Measurements from ENCODE around the gene NOP14.
"Not testable (repeated sequence)": the region's sequence is repeated elsewhere in the genome, so short reads cannot be mapped to it uniquely, and the experiment has no call there.

Gene NOP14

GRCh38 chr4:2983715-2984114 lies 20.5 kb upstream of the NOP14 start:
- not testable (repeated sequence) for H3K9me3 ChIP-seq (ENCODE audit: control insufficient read depth, insufficient read depth, low read length); H3K27ac ChIP-seq (ENCODE audit: low read length); H3K27me3 ChIP-seq (ENCODE audit: control insufficient read depth, insufficient read depth, low read length); H3K4me3 ChIP-seq (ENCODE audit: low read length); H3K36me3 ChIP-seq (ENCODE audit: control insufficient read depth, insufficient read depth, low read length); DNase-seq (ENCODE audit: low read depth, low spot score); H3K4me1 ChIP-seq (ENCODE audit: control insufficient read depth, insufficient read depth, low read length)
- no CpG with 5 or more reads among the region's 7 CpGs for WGBS (ENCODE audit: insufficient coverage, insufficient read length)

DNA sequence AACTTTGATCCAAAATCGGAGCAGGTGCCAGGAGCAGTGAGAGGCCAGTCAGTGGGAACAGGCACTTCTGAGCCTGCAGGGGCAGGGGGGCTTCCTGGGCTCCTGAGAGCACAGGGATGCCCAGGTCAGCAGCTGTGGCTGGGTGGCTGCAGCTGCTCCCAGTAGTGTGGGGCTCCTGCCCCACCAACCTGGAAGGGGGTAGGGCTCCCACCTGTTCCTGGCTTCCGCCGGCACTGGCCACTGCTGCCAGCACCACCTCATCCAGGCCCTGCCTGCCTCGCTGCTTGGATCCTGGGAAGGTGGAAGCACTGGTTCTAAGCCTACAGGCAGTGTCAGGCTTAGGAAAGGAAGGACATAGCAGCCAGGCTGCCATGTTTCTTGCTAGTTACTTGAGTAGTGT lies 18.8 kb upstream of the NOP14 start:
- Histone ChIP-seq H3K9me3 (ENCODE audit: control insufficient read depth, insufficient read depth, low read length) (no peaks in the 10 kb centered on the region), H3K36me3 (ENCODE audit: control insufficient read depth, insufficient read depth, low read length) (no peaks in the 10 kb centered on the region), H3K27ac (ENCODE audit: low read length) (no peak overlapping the region), H3K27me3 (ENCODE audit: control insufficient read depth, insufficient read depth, low read length) (no peaks in the 10 kb centered on the region), H3K4me1 (ENCODE audit: control insufficient read depth, insufficient read depth, low read length) (no peaks in the 10 kb centered on the region), H3K4me3 (ENCODE audit: low read length) (no peak overlapping the region)
- no peak for DNase-seq (ENCODE audit: low read depth, low spot score)
- no CpG with 5 or more reads among the region's 4 CpGs for WGBS (ENCODE audit: insufficient coverage, insufficient read length)

- Histone ChIP-seq H3K4me1 (ENCODE audit: control insufficient read depth, insufficient read depth, low read length) (no peaks in the 10 kb centered on the region), H3K9me3 (ENCODE audit: control insufficient read depth, insufficient read depth, low read length) (no peaks in the 10 kb centered on the region), H3K4me3 (ENCODE audit: low read length) (no peak overlapping the region), H3K27ac (ENCODE audit: low read length) (no peak overlapping the region), H3K27me3 (ENCODE audit: control insufficient read depth, insufficient read depth, low read length) (no peaks in the 10 kb centered on the region), H3K36me3 (ENCODE audit: control insufficient read depth, insufficient read depth, low read length) (no peaks in the 10 kb centered on the region)
- WGBS (ENCODE audit: insufficient coverage, insufficient read length): no CpG with 5 or more reads among the region's 4 CpGs
- no peak for DNase-seq (ENCODE audit: low read depth, low spot score)
Observed at GRCh38 chr4:2981256-2981819, 18.1 kb upstream of the NOP14 start.

GRCh38 chr4:2977211-2978088 lies 14.2 kb upstream of the NOP14 start:
- Histone ChIP-seq H3K27ac (ENCODE audit: low read length) (no peak overlapping the region), H3K4me1 (ENCODE audit: control insufficient read depth, insufficient read depth, low read length) (no peaks in the 10 kb centered on the region), H3K9me3 (ENCODE audit: control insufficient read depth, insufficient read depth, low read length) (no peaks in the 10 kb centered on the region), H3K4me3 (ENCODE audit: low read length) (no peak overlapping the region), H3K27me3 (ENCODE audit: control insufficient read depth, insufficient read depth, low read length) (no peaks in the 10 kb centered on the region), H3K36me3 (ENCODE audit: control insufficient read depth, insufficient read depth, low read length) (no peaks in the 10 kb centered on the region)
- WGBS (ENCODE audit: insufficient coverage, insufficient read length): no CpG with 5 or more reads among the region's 14 CpGs
- DNase-seq (ENCODE audit: low read depth, low spot score): no peak

- no peaks in the 10 kb centered on the region for H3K27me3 ChIP-seq (ENCODE audit: control insufficient read depth, insufficient read depth, low read length)
- no CpG with 5 or more reads among the region's 3 CpGs for WGBS (ENCODE audit: insufficient coverage, insufficient read length)
- DNase-seq (ENCODE audit: low read depth, low spot score): no peak
- no peaks in the 10 kb centered on the region for H3K36me3 ChIP-seq (ENCODE audit: control insufficient read depth, insufficient read depth, low read length)
- no peaks in the 10 kb centered on the region for H3K4me1 ChIP-seq (ENCODE audit: control insufficient read depth, insufficient read depth, low read length)
- H3K4me3 ChIP-seq (ENCODE audit: low read length): no peak overlapping the region
- no peaks in the 10 kb centered on the region for H3K9me3 ChIP-seq (ENCODE audit: control insufficient read depth, insufficient read depth, low read length)
- no peak overlapping the region for H3K27ac ChIP-seq (ENCODE audit: low read length)
Observed at GRCh38 chr4:2971275-2971674, 8.1 kb upstream of the NOP14 start.

DNA sequence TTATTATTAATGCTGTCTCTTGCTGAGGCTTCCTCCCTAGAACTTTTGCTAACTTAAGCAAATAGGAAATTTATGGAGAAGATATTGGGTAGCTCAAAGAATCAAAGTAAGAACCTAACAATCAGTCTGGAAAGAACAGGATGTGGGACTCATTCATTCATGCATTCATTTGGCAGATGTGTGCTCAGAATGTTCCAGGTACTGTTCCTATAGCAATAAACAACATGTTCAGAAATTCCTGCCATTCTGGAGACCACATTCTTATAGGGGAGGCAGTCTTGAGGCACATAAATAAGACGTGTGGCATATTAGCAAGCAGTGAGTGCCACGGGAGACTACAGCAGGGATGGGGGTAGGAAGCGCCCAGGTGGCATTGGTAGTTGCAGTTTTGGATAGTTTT lies 5.2 kb upstream of the NOP14 start:
- Histone ChIP-seq H3K9me3 (ENCODE audit: control insufficient read depth, insufficient read depth, low read length) (no peaks in the 10 kb centered on the region), H3K36me3 (ENCODE audit: control insufficient read depth, insufficient read depth, low read length) (no peaks in the 10 kb centered on the region), H3K4me3 (ENCODE audit: low read length) (no peak overlapping the region), H3K27ac (ENCODE audit: low read length) (no peak overlapping the region), H3K27me3 (ENCODE audit: control insufficient read depth, insufficient read depth, low read length) (no peaks in the 10 kb centered on the region), H3K4me1 (ENCODE audit: control insufficient read depth, insufficient read depth, low read length) (no peaks in the 10 kb centered on the region)
- no peak for DNase-seq (ENCODE audit: low read depth, low spot score)
- WGBS (ENCODE audit: insufficient coverage, insufficient read length): no CpG with 5 or more reads among the region's 3 CpGs

GRCh38 chr4:2965262-2965661 lies 2.1 kb upstream of the NOP14 start:
- Histone ChIP-seq H3K9me3 (ENCODE audit: control insufficient read depth, insufficient read depth, low read length) (no peaks in the 10 kb centered on the region), H3K27ac (ENCODE audit: low read length) (no peak overlapping the region), H3K27me3 (ENCODE audit: control insufficient read depth, insufficient read depth, low read length) (no peaks in the 10 kb centered on the region), H3K36me3 (ENCODE audit: control insufficient read depth, insufficient read depth, low read length) (no peaks in the 10 kb centered on the region), H3K4me3 (ENCODE audit: low read length) (no peak overlapping the region), H3K4me1 (ENCODE audit: control insufficient read depth, insufficient read depth, low read length) (peaks cover 3% of the 10 kb centered on the region; the same call in 1 of the 2 replicates)
- no CpG with 5 or more reads among the region's 16 CpGs for WGBS (ENCODE audit: insufficient coverage, insufficient read length)
- DNase-seq (ENCODE audit: low read depth, low spot score): no peak

DNA sequence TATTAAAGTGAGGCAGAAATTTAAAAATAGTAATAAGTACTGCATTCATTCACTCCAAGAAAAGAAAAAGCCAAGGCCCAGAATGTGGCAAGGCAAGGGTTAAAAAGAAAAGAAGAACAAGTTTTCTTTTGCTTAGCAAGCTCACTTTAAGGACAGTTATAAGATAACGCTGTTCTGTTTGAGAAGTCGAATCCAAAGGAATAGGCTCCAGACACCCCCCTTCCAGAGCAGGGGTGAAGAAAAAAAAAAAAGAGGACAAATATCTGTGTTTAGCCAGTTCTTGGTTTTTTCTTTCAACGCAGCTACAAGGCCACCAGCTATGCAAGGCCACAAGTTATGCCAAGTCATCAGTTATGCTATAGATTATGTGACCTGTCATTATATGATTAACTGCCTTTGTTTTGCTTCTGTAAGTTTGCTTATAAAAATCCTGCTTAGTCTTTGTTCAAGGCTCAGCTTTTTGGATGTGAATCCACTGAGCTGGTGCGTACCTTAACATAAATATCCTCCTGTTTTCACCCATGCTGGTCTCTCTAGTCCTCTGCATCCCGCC lies 1.6 kb upstream of the NOP14 start:
- Histone ChIP-seq H3K9me3 (ENCODE audit: control insufficient read depth, insufficient read depth, low read length) (no peaks in the 10 kb centered on the region), H3K27ac (ENCODE audit: low read length) (no peak overlapping the region), H3K4me1 (ENCODE audit: control insufficient read depth, insufficient read depth, low read length) (peaks cover 3% of the 10 kb centered on the region; the same call in 1 of the 2 replicates), H3K27me3 (ENCODE audit: control insufficient read depth, insufficient read depth, low read length) (no peaks in the 10 kb centered on the region), H3K4me3 (ENCODE audit: low read length) (no peak overlapping the region), H3K36me3 (ENCODE audit: control insufficient read depth, insufficient read depth, low read length) (no peaks in the 10 kb centered on the region)
- no CpG with 5 or more reads among the region's 5 CpGs for WGBS (ENCODE audit: insufficient coverage, insufficient read length)
- no peak for DNase-seq (ENCODE audit: low read depth, low spot score)

GRCh38 chr4:2963966-2964471 lies 813 bp upstream of the NOP14 start:
- H3K27ac ChIP-seq (ENCODE audit: low read length): no peak overlapping the region
- no CpG with 5 or more reads among the region's 38 CpGs for WGBS (ENCODE audit: insufficient coverage, insufficient read length)
- peak overlapping the region; percentile 91; the same call in 1 of the 2 replicates for H3K4me3 ChIP-seq (ENCODE audit: low read length)
- peaks cover 3% of the 10 kb centered on the region; the same call in 1 of the 2 replicates for H3K4me1 ChIP-seq (ENCODE audit: control insufficient read depth, insufficient read depth, low read length)
- H3K27me3 ChIP-seq (ENCODE audit: control insufficient read depth, insufficient read depth, low read length): no peaks in the 10 kb centered on the region
- DNase-seq (ENCODE audit: low read depth, low spot score): no peak
- H3K36me3 ChIP-seq (ENCODE audit: control insufficient read depth, insufficient read depth, low read length): no peaks in the 10 kb centered on the region
- no peaks in the 10 kb centered on the region for H3K9me3 ChIP-seq (ENCODE audit: control insufficient read depth, insufficient read depth, low read length)

DNA sequence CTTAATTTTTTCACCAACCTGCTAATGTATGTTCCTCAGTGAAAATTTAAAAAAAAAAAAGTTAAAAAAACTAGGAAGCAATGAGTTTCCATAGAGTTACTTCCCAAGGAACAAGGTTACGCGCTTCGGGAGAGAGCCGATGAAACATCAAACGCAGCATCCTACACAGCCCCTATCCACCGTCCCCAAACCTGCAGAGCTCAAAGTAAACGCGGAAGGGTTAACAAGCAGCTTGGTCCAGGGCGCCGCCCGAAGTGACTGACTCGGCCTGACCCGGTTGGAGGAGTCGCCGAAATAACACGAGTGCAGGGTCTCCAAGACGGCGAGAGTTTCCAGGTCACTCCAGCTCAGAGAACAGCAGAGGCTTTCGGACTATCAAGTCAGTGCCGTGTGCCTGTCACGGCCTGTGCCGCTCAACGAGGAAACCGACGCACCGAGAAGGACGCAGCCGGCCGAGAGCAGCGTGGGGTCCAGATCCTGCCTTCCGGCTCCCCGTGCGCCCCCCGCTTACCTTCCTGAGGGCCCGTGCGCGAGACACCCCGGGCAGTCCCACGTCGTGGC lies 512 bp downstream of the NOP14 start:
- DNase-seq (ENCODE audit: low read depth, low spot score): no peak
- peaks cover 4% of the 10 kb centered on the region; the same call in 1 of the 2 replicates for H3K36me3 ChIP-seq (ENCODE audit: control insufficient read depth, insufficient read depth, low read length)
- H3K27me3 ChIP-seq (ENCODE audit: control insufficient read depth, insufficient read depth, low read length): no peaks in the 10 kb centered on the region
- H3K9me3 ChIP-seq (ENCODE audit: control insufficient read depth, insufficient read depth, low read length): no peaks in the 10 kb centered on the region
- H3K4me3 ChIP-seq (ENCODE audit: low read length): peak overlapping the region; percentile 65
- H3K4me1 ChIP-seq (ENCODE audit: control insufficient read depth, insufficient read depth, low read length): peaks cover 3% of the 10 kb centered on the region; the same call in 1 of the 2 replicates
- no peak overlapping the region for H3K27ac ChIP-seq (ENCODE audit: low read length)
- no CpG with 5 or more reads among the region's 40 CpGs for WGBS (ENCODE audit: insufficient coverage, insufficient read length)
